OCI-LY7 (cell line): ENCODE measurements around the gene WDR19.

Experiments used
- EZH2phosphoT487 ChIP-seq: fragments of 200-600 bp; sonication (generic); IDR thresholded peaks from 2 replicates; pipeline ENCODE4 v1.6.1; 2018; ENCODE audit warnings: low read depth, borderline replicate concordance, mild to moderate bottlenecking, mixed run types, antibody characterized with exemption, low read length, moderate library complexity, mixed read lengths
- TF ChIP-seq, protein P1 (sequence below): fragments of 200-600 bp; sonication (generic); conservative IDR thresholded peaks from 2 replicates; pipeline ENCODE4 v1.5.1; 2014; ENCODE audit warnings: mild to moderate bottlenecking, antibody characterized with exemption, low read length, moderate library complexity, mixed read lengths

DNA sequence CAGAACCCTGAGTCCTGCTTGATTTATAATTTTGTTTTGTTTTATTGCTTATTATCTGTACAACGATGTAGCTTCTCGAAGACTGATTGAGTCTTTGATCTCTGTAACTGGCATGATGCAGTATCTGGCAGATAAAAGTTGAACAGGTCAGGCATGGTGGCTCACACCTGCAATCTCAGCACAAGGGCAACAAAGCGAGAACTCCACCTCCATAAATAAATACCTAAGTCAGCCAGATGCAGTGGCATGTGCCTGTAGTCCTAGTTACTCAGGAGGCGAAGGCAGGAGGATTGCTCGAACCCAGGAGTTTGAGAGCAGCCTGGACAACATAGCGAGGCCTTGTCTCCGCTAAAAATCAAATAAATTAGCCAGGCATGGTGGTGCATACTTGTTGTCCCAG lies 15.7 kb upstream of the WDR19 start:
- TF ChIP-seq, protein P1, sequence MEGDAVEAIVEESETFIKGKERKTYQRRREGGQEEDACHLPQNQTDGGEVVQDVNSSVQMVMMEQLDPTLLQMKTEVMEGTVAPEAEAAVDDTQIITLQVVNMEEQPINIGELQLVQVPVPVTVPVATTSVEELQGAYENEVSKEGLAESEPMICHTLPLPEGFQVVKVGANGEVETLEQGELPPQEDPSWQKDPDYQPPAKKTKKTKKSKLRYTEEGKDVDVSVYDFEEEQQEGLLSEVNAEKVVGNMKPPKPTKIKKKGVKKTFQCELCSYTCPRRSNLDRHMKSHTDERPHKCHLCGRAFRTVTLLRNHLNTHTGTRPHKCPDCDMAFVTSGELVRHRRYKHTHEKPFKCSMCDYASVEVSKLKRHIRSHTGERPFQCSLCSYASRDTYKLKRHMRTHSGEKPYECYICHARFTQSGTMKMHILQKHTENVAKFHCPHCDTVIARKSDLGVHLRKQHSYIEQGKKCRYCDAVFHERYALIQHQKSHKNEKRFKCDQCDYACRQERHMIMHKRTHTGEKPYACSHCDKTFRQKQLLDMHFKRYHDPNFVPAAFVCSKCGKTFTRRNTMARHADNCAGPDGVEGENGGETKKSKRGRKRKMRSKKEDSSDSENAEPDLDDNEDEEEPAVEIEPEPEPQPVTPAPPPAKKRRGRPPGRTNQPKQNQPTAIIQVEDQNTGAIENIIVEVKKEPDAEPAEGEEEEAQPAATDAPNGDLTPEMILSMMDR, result no peak
- no peak for TF ChIP-seq EZH2phosphoT487
